Endodermal cell (in vitro differentiated cells): ENCODE measurements around the gene OR8B12. TPM values are rescaled to one million over a fixed set of nuclear protein-coding genes. Genes with fewer than 3 reads are reported as not detected.
"Not testable (repeated sequence)": the region's sequence is repeated elsewhere in the genome, so short reads cannot be mapped to it uniquely, and the experiment has no call there.

Experiments
- DNase-seq: peaks from one replicate; pipeline ENCODE4 v3.0.0-alpha.2; 2017
- H3K27ac ChIP-seq: 2 replicates; pipeline ENCODE4 v1.5.1; 2013; ENCODE audit warnings: mild to moderate bottlenecking, low read depth, low read length, moderate library complexity
- H3K27me3 ChIP-seq: 2 replicates; pipeline ENCODE4 v1.6.1; 2013; ENCODE audit warnings: mild to moderate bottlenecking, low read length, moderate library complexity; ENCODE audit not compliant: insufficient read depth, control insufficient read depth, poor library complexity, severe bottlenecking
- H3K36me3 ChIP-seq: 2 replicates; pipeline ENCODE4 v1.7.0; 2013; ENCODE audit warnings: mild to moderate bottlenecking, low read length, moderate library complexity; ENCODE audit not compliant: control insufficient read depth, insufficient read depth
- H3K4me1 ChIP-seq: one replicate; pipeline ENCODE4 v1.7.0; 2013; ENCODE audit warnings: low read length; ENCODE audit not compliant: control insufficient read depth, insufficient read depth
- H3K4me3 ChIP-seq: 2 replicates; pipeline ENCODE4 v1.5.1; 2013; ENCODE audit warnings: mild to moderate bottlenecking, low read length, moderate library complexity
- H3K9ac ChIP-seq: 2 replicates; pipeline ENCODE4 v1.6.1; 2013; ENCODE audit warnings: mild to moderate bottlenecking, low read length, moderate library complexity; ENCODE audit not compliant: poor library complexity, severe bottlenecking; ENCODE audit errors: extremely low read depth
- H3K9me3 ChIP-seq: 2 replicates; pipeline ENCODE4 v1.6.1; 2013; ENCODE audit warnings: mild to moderate bottlenecking, low read length, moderate library complexity; ENCODE audit not compliant: control insufficient read depth
- H3K27ac Mint-ChIP-seq: 2 replicates; pipeline ENCODE4 v1.8.0; 2020; ENCODE audit warnings: mixed read lengths
- H3K27me3 Mint-ChIP-seq: 2 replicates; pipeline ENCODE4 v1.8.0; 2021; ENCODE audit warnings: mild to moderate bottlenecking, mixed read lengths; ENCODE audit not compliant: insufficient read depth
- H3K36me3 Mint-ChIP-seq: 2 replicates; pipeline ENCODE4 v1.8.0; 2020; ENCODE audit warnings: low read depth, mixed read lengths
- H3K4me1 Mint-ChIP-seq: 2 replicates; pipeline ENCODE4 v1.8.0; 2020; ENCODE audit warnings: mixed read lengths
- H3K4me3 Mint-ChIP-seq: 2 replicates; pipeline ENCODE4 v1.8.0; 2020; ENCODE audit warnings: mild to moderate bottlenecking, moderate library complexity, mixed read lengths
- H3K9me3 Mint-ChIP-seq: 2 replicates; pipeline ENCODE4 v1.8.0; 2020; ENCODE audit warnings: mild to moderate bottlenecking, mixed read lengths
- WGBS, 2 experiments: methylation state at CpG; one replicate each; pipeline versions ENCODE4 v1.1.5 to v1.1.7; 2013; ENCODE audit warnings: missing lambda C conversion rate in 2 of 2, mixed read lengths in 1 of 2; ENCODE audit not compliant: insufficient coverage in 1 of 2, insufficient read length in 1 of 2; 5-methylcytosine and 5-hydroxymethylcytosine counted together
- total RNA-seq, 2 donors: library from RNA; stranded (reverse); fragmentation: NEBNext Ultra II Directional in 1 of 2; extraction: Animal tissue kit (Norgen Biotek cat#: 25700) in 1 of 2; gene quantifications; 2 replicates in 1 of 2; 3 replicates in 1 of 2; pipeline ENCODE4 v1.2.1, GENCODE V29; 2021
- TF ChIP-seq, protein P1 (sequence below): fragments of 200-600 bp; sonication (generic); conservative IDR thresholded peaks from 2 replicates; pipeline ENCODE4 v1.5.0; 2021; ENCODE audit warnings: antibody characterized with exemption, mild to moderate bottlenecking

OR8B12 gene
- total RNA-seq, 2 donors from 2014 or later = not detected

- H3K4me1 Mint-ChIP-seq = no peaks in the 10 kb centered on the region
- H3K36me3 Mint-ChIP-seq = no peaks in the 10 kb centered on the region
- Histone ChIP-seq H3K9me3 (no peaks in the 10 kb centered on the region), H3K27me3 (no peaks in the 10 kb centered on the region), H3K4me3 (no peak overlapping the region), H3K27ac (no peak overlapping the region), H3K9ac (no peak overlapping the region), H3K4me1 (no peaks in the 10 kb centered on the region), H3K36me3 (no peaks in the 10 kb centered on the region)
- peaks cover 10% of the 10 kb centered on the region for H3K27me3 Mint-ChIP-seq
- H3K4me3 Mint-ChIP-seq = no peak overlapping the region
- H3K27ac Mint-ChIP-seq = no peak overlapping the region
- 98 to 100% methylated on average over 1 to 3 of the region's 3 CpGs for WGBS, 2 experiments
- no peaks in the 10 kb centered on the region for H3K9me3 Mint-ChIP-seq
- DNase-seq = no peak
- TF ChIP-seq, protein P1, sequence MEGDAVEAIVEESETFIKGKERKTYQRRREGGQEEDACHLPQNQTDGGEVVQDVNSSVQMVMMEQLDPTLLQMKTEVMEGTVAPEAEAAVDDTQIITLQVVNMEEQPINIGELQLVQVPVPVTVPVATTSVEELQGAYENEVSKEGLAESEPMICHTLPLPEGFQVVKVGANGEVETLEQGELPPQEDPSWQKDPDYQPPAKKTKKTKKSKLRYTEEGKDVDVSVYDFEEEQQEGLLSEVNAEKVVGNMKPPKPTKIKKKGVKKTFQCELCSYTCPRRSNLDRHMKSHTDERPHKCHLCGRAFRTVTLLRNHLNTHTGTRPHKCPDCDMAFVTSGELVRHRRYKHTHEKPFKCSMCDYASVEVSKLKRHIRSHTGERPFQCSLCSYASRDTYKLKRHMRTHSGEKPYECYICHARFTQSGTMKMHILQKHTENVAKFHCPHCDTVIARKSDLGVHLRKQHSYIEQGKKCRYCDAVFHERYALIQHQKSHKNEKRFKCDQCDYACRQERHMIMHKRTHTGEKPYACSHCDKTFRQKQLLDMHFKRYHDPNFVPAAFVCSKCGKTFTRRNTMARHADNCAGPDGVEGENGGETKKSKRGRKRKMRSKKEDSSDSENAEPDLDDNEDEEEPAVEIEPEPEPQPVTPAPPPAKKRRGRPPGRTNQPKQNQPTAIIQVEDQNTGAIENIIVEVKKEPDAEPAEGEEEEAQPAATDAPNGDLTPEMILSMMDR = no peak
Observed at GRCh38 chr11:124518989-124519451, 24.4 kb downstream of the OR8B12 start.

DNA sequence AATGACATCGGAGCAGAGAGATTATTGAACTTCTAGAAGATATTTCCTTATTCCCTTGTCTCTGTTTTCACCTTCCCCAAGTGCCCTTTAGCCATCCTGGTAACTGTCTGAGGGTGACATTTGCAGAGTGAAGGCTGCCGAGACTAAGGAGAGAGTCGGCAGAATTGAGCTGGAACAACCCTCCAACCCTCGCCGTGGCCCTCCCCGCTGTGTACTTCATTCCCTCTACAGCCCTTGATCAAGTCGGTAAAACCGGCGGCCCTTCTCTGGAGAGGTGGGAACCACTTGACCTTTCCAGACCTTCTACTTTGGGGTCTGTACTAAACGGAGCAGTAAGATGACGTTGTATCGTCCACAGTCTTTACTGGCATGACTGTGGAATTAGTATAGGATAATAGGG lies 26.1 kb downstream of the OR8B12 start:
- TF ChIP-seq, protein P1 = no peak
- Mint-ChIP-seq H3K36me3 (no peaks in the 10 kb centered on the region), H3K4me3 (no peak overlapping the region), H3K27me3 (peaks cover 10% of the 10 kb centered on the region), H3K9me3 (no peaks in the 10 kb centered on the region), H3K27ac (no peak overlapping the region), H3K4me1 (no peaks in the 10 kb centered on the region)
- Histone ChIP-seq H3K4me1 (no peaks in the 10 kb centered on the region), H3K36me3 (no peaks in the 10 kb centered on the region), H3K9ac (no peak overlapping the region), H3K27ac (no peak overlapping the region), H3K4me3 (no peak overlapping the region), H3K27me3 (no peaks in the 10 kb centered on the region), H3K9me3 (no peaks in the 10 kb centered on the region)
- no peak for DNase-seq
- 90 to 91% methylated on average over 10 to 12 of the region's 12 CpGs for WGBS, 2 experiments

GRCh38 chr11:124514675-124515074 lies 28.8 kb downstream of the OR8B12 start:
- not testable (repeated sequence) for DNase-seq, H3K27ac ChIP-seq, H3K27ac Mint-ChIP-seq, H3K9me3 Mint-ChIP-seq, H3K36me3 Mint-ChIP-seq, H3K9me3 ChIP-seq, H3K27me3 ChIP-seq, H3K36me3 ChIP-seq, H3K4me1 Mint-ChIP-seq, H3K4me3 ChIP-seq, H3K4me1 ChIP-seq, H3K4me3 Mint-ChIP-seq, H3K9ac ChIP-seq
- peaks cover 12% of the 10 kb centered on the region for H3K27me3 Mint-ChIP-seq
- 90 to 97% methylated on average over 3 to 4 of the region's 4 CpGs for WGBS, 2 experiments

- Mint-ChIP-seq H3K4me1 (no peaks in the 10 kb centered on the region), H3K27me3 (peaks cover 12% of the 10 kb centered on the region), H3K36me3 (no peaks in the 10 kb centered on the region), H3K4me3 (no peak overlapping the region), H3K27ac (no peak overlapping the region), H3K9me3 (no peaks in the 10 kb centered on the region)
- H3K4me3 ChIP-seq = no peak overlapping the region
- H3K9me3 ChIP-seq = no peaks in the 10 kb centered on the region
- TF ChIP-seq, protein P1 = no peak
- no peak overlapping the region for H3K27ac ChIP-seq
- H3K36me3 ChIP-seq = no peaks in the 10 kb centered on the region
- H3K27me3 ChIP-seq = no peaks in the 10 kb centered on the region
- no peak for DNase-seq
- H3K9ac ChIP-seq = no peak overlapping the region
- no peaks in the 10 kb centered on the region for H3K4me1 ChIP-seq
- WGBS, 2 experiments = 90 to 100% methylated on average over 3 of the region's 3 CpGs
Observed at GRCh38 chr11:124514131-124514530, 29.3 kb downstream of the OR8B12 start.
